NCI-H82 treated with DMSO at 0.1 percent for 48 hours (cell line): ENCODE results near the gene RAB11FIP5.

ENCODE experiments used
- DNase-seq: peaks from one replicate; lab custom pipeline; 2025; ENCODE audit not compliant: unreplicated experiment; lab: John Stamatoyannopoulos, UW

RAB11FIP5 gene

DNA sequence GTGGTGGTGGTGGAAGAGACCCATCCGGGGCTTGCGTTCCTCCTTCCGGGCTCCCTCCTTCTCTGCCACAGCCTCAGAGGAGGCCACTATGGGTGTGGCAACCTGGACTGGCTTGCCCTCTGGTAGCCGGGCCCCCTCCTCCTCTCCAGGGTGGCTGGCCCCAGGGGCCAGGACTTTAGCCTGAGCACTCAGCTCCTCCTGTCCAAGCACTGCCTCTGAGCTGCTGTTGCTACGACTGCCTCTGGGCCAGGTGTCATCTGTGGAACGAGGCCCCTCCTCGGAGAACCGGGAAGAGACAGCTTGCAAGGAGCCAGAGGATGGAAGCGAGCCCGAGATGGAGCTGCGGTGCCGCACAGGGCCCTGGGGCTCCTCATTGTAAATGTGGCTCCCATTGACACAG lies 24.5 kb downstream of the RAB11FIP5 start:
- no peak for DNase-seq

DNA sequence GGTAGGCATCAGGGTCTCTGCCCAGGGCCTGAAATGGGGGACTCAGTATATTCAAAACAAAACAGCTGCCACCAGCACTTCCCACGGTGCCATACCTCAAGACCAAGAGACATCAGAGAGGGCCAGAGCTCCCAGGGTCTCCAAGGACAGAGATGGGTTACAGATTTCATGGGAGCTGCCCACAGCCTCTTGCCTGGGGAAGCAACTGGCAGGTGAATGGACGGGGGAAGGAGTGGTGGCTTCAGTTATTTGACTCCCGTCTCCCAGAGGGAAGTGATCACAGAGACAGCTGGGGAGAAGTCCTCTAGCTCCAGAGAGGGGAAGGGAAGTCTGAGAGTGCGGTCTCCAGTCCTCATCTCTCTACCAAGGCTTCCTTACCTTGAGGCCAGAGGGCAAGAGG lies 25.4 kb downstream of the RAB11FIP5 start:
- no peak for DNase-seq

DNA sequence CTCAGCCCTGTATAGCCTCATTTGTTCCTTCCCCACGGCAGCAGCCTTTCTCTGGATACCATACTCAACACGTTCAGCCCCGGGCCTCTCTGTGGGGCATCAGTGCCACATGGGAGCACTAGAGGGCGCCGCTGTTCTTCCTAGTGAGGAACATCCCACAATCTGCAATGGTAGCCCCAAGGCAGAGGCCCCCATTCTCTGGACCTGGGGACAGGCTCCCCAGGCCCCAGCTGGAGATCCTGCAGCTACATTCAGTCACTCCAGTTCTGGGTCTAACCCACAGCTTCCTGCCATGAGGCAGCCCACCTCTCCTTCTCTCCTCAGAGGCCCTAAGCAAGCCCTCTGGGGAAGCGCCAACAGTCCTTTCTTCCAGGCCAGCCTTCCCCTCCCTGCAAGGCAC lies 27.1 kb downstream of the RAB11FIP5 start:
- DNase-seq: peak; percentile 33

DNA sequence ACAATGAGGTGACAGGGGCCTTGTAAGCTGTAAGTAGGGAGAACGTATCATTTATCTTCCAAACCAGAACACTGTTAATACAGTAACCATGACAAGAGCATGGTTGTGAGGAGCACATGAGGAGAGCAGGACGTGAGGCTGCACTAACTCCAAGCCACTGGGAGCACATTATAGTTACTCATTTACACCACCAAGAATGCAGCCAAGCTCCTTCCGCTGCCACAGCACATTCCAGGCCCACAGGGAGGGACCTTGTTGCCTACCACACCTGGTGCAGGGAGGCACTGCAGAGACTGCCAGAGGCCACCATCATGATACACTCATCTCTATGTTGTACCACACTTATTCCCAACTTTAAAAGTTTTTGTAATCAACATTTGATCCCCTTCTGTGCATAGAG lies 27.8 kb downstream of the RAB11FIP5 start:
- DNase-seq: no peak

DNA sequence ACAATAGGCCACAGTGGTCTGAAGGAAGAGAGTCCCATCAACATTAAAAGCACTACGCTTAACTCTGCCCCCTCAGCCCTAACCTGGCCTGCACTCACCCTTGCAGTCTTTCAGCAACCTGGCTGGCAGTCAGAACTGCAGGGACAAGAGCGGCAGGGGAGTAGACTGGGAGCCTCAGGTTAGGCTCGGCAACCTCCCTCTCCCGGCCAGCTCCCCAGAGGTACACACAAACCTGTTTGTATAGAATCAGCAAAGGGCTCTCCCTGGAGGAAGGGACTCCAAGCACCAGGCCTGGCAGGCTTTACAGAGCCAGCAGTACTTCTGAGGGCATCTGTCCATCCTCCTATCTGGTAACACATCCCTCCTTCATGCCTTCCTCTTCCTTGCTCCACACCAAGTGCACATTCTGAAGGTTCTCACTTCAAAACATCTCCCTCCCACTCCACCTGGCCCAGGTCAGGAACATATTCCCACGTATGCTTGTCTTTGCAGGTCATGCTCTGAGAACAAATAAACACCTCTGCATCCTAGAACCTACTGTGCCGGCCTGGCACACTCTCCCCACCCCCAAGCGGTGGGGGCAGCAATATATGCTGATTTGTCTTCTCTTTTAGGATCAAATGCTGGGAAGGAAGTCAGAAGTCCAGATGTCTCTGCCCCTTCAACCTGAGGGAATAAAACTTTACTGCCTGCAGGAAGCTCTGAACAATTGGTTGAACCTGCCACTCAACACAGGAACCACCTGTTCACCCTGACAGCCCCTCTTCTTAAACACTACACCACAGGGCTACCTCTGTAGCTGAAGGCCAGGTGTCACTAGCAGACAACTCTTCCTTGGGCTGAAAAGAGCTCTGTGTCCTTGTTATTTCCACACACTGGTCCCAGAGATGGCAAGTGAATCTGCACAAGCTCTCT lies 28.6 kb downstream of the RAB11FIP5 start:
- DNase-seq: no peak

DNA sequence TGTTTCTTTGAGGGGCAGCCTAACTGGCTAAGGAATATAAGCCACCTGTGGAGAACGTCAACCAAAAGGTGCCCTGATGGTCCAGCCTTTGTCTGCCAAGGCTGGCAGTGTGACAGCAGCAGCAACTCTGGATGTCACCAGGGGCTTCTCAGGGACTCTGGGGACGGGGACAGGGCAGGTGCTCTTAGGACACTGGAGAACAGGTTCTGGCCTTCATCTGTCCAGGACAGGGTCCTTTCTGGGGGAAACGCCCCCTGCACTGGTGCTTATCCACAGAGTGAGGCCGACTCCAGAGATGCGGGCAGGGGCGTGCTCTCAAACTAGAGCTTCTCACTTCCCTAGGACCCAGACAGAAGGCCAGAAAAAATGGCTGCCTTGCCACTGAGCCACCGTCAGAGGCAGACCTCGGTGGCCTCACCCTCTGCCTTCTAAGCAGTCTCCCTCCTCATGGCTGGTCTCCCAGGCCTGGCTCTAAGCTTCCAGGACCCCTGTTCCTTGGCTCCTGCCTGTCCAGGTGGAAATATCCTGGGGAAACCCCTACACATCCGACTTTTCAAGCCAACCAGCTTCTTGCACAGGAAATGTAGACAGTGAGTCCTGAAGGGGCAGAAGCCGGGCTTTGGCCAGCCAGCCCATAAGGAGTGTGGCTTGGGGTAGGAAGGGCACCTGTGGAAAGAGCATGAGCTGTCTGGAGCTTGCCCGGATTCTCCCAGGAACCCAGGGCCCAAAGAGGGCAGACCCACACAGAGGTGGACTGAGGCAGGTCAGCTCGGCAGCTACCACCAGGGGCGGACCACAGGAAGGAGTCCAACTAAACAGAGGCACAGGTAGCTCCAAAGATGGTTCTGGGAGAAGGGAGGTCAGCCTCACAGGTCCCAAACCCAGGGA lies 30.0 kb downstream of the RAB11FIP5 start:
- DNase-seq: no peak

DNA sequence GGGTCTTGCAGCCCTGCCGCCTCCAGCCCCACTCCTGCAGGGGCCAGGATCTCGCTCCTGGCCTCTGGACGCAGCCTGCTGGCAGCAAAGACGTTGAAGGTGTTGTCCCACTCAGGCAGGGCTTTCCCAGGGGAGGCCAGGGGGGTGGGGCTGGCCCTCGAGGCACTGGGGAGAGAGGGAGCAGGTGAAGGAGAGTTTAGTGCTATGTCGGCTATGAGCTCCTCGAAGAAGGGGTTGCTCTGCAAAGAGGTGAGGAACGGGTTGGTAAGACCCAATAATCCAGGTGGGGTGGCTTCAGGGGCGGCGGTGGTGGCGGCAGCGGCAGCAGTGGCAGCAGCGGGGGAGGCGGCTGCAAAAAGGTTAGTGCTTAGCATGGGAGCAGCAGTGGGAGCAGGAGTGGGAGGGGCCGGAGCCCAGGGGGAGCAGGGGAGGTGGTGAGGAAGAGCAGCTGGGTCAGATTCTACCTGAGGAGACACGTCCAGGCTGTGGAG lies 31.5 kb downstream of the RAB11FIP5 start:
- DNase-seq: no peak

DNA sequence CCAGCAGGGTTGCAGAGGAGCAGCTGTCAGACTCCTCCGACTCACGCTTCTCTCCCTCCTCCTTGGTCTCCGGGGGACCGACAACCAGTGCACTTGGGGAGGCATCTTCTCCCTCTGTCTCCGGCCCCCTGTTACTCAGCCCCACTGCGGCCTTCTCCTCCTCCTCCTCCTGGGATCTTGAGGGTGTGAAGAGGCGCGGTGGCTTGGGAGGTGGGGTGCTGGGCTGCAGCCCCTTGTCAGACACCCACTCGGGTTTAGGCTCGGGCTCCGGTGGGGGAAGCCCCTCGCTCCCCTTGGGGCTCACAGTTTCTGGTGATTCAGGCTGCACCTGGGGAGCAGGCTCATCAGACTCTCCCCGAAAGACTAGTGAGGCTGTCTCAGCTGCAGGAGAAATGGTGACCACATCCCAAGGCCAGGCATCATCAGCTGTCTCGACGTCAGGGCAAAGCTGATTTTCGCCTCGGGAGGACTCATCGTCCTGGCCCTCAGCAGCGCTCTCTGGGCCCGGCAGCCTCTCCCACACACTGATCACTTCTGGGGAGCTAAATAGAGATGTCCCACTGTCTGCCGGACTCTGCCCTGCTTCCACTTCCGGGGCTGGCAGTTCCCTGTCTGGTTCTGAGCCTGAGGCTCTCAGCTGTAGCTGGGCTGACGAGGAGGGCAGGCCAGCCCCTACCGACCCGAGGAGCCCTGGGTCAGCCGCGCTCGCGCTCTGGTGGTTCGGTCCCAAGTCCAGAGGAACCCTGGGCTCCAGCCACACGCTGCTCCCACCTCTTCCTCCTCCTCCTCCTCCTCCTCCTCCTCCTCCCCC lies 32.2 kb downstream of the RAB11FIP5 start:
- DNase-seq: no peak

DNA sequence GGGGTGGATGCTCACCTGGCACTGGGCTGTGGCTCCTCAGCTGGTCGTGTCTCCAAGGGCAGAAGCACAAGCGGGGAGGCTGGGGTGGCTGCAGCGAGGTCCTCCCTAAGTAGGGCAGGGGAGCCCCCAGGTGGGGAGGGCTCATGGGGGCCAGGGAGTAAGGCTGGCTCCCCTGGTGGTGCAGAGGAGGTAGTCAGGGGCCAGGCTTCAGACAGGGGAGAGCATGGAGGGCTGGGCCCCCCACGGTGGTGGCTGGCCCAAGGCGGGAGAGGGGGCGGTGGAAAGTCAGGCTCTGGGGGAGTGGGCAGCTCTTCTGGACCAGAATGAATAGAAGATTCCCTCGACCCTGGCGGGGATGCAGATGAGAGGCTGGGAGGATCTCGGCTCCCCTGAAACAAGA lies 33.1 kb downstream of the RAB11FIP5 start:
- no peak for DNase-seq

DNA sequence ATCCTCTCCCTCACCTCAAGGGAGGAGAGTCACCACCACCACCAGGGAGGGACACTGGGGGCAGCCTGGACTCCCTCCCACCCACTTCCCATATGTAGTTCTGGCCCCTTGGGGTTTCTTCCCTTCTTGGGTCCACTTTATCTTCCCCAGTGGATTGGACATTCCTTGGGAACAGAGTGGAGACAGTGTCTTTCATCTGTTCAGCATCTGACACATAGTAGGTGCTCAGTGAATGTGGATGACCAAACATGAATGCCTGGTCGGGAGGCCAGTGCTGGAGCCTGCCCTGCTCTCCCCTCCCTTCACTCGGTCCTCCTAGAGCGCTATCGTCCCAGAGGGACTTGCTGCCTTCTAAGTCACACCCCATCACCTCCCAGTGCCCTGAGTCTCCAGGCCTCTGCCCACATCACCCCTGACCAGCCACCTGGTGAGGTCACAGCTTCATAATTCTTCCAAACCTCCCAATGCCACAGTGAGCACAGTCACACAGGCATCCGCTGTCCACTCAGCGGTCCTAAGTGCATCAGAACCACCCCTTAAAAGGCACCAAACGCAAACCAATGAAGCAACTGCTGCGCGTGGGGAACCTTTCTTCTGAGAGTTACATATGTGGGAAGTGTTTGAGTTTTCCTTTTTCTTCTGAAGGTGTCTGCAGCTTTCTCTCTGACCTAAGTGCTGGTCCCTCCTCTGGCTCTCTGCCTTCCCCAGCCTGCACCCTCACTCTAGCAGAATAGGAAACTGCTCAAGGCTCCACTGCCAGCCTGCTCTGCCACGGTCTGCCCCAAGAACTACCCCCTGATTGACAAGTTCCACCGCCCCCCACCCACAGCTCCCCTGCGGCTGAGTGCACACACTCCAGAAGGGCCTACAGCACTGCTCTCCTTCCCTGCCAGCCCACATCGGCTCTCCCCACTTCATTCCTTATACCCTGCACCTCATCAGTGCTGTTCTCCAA lies 34.0 kb downstream of the RAB11FIP5 start:
- no peak for DNase-seq

DNA sequence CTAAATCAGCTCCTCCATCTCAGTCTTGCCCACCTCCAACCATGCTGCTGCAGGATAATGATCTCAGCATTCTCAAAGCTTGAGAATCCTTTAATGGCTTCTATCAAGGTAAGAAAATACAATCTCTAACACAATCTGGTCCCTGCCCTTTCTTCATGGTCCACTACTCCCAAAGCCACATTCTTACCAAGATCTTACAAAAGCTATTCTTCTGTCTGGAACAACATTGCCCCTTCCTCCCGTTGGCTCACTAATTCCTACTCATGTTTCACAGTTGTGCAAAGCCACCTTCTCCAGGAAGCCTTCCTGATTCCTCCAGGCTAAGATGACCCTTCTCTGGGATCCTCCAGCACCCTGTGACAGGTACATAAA lies 35.3 kb downstream of the RAB11FIP5 start:
- DNase-seq: no peak

DNA sequence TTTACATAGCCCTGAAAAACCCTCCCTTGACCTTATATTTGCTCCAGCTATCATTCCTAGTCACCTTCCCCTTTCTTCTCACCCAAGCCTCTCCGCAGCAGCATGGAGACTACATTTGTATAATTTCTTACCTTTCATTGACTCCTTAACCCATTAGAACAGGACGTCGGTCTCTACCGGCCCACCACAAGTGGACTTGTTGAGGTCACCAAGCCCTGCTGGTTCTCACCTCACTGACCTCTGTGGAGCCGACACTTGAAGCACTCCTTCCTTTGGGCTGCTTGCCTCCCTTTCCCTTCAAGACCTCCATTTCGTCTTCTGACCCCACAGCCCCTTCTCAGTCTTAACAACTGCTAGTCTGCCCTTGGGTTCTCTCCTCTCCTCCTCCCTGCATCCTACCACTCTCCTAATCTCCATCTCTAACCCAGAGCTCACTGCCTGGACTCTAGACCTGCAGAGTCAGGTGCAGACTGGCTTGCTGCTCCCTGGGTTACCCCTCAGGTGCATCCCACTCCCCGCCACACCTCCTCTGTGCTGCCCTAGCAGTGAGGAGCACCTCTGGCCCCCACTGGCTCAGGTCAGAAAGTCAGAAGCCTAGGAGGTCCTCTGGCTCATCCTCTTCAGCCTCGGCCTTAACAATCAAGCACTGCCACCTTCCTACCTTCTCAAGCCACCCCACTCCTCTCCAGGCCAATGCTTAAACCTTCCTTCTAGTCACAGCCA lies 35.9 kb downstream of the RAB11FIP5 start:
- no peak for DNase-seq

DNA sequence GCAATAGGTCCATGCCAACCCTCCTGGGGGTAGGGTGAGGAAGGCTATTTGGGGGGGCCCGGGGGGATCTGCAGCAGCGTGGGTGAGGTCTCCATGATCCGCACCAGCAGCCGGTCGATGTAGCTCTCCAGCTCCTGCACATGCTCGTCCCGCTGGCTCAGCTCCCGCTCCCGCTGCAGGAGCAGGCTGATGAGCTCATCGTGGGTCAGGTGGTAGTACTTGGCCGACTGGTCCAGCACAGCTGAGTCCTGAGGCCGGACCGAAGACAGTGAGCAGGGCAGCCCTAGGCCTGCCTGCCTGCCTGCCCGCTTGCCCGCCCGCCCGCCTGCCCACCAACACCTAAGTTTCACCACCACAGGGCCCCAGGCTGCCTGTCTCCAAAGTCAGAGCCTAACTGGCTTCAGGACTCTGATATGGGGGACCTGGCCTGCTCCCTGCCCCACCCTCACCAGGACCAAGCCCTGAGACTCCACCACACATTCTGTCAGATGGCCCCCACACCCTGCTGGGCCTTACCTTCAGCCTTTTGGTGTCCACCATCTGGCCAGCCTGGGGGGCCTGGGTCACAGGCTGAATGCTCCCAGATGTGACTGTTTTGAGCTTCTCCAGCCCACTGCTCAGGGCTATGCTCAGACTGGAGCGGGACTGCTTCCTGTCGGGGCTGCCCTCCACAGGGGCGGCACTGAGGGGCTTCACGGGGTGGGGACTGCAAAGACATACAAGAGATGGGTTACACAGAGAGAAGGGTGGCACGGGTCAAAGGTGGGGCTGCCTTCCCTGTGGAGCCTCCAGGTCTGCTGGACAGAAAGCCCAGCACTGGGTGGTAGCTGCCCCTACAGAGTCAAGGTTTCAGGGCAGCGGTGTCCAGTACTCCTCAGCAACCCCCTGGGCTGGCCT lies 37.0 kb downstream of the RAB11FIP5 start:
- no peak for DNase-seq

DNA sequence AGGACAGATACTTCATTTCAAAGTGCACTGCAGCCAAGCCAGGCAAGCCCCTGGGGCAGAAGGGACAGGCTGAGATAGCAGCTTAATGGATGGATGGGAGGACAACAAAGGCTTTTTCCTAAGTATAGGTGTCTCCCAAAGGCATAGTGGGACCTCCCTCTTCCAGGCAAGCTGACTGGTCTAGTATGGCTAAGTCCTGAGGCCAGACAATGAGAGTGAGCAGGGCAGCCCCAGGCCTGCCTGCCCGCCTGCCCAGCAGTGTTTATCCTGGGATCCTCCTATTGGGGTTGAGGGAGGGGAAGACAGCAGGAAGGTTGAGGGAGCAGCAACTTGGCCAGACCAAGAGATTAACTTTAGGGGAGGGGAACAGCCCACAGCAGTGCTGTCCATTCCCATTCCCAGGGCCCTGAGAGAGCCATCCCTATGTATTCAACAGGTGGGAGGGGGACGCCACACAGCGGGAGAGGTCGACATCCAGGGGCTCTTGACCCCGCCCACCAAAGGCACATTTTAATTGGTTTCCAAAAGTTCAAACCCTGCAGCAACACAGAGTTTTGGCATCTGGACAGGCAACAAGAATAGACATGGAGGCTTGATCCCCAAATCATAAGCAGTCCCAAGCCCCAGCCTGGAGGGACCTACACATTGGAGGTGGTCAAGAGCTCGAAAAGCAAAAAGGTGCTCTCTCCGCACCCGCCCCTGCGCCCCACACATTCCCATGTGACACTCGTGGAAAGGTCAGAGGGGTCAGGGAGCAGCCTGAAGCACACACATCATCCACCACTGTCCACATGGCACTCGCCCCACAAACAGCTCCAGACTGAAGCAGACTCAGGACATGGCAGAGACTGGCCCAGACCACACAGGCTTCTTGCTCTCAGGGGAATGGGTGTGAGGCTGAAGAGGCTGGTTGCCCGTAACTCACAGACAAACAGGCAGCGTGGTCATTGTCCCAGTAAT lies 38.4 kb downstream of the RAB11FIP5 start:
- no peak for DNase-seq

DNA sequence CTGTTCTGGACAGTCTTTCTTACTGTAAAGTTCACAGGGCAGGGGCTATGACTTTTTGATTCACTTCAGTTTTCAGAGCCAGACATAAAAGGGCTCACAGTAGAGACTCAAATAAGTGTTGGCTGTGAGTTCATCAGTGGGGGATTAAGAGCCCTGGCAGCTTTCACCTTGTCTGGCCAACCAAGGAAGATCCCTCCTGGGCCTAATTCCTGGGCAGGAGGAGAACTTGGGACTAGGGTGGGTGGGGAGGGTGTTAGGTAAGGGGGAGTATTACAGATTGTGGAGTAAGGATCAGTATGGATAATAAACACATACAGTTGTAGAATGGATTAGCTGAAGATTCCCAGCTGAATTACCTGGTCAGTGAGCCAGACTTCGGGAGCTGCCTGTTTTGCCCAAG lies 40.3 kb downstream of the RAB11FIP5 start:
- DNase-seq: no peak

DNA sequence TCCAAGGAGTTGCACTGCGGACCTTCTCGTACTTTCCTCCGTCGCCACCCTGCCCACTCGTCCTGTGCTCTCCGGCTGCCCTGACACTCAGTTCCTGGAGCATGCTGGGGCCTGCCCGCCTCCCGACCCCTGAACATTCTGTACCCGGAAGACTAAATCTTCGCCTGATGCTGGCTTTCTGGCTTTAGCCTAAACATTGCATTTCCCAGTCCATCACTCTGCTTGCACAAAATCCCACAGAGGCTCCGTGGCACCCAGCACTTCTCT lies 40.7 kb downstream of the RAB11FIP5 start:
- no peak for DNase-seq

DNA sequence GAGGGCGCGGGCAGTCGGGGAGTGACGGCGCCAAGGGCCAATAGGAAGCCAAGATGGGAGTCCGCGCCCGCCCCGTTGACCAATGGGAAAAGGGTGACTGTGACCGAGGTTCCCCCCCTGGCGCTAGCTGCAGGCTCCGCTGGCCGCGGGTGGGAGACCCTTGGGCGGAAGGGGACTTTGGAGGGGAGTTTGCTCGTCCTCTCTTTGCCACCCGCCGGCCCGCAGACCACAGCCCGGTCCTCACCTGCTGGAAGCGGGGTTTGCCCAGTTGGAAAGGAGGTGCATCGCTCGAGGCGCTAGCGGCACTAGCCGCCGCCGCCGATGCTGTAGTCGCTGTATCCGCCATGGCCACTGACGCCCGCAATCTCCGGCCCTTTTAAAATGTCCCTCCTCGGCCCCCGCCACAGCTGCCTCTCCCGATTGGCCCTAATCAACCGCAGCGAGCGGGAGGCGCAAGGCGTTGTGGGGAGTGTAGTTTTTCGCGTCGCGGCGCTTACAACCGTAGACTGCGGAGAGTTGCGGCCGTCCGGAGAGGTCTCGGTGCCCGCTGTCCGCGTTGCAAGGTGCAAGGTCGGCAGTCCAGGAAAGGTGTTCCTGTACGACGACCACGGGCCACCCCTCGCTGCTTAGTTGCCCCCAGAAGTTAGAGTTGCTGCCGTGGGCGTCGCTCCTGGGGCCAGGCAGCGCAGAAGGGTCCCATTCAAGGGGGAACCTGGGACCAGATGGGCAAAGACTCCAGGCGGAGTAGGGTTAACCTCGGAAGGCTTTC lies 41.2 kb downstream of the RAB11FIP5 start, which contains the start of gene SFXN5:
TSS of gene SFXN5 (minus strand) at position 353 of the 769 bp plus-strand sequence. CDS start at position 346, 7 bp downstream.
- DNase-seq: peak; percentile 94
